Measurements from ENCODE around the gene SPATS1.

Gene SPATS1

GRCh38 chr6:44388887-44389286 lies 46.4 kb downstream of the SPATS1 start:
- H3K9ac ChIP-seq (ENCODE audit: low read length) = peak overlapping the region; percentile 96
- peaks cover 5 to 32% of the 10 kb centered on the region in 2 experiments for H3K36me3 ChIP-seq (ENCODE audit: control insufficient read depth in 1 of 2, insufficient read depth in 2 of 2, low read depth in 1 of 2, low read length in 2 of 2)
- no peak overlapping the region for H3K14ac ChIP-seq (ENCODE audit: low read length in 2 of 2)
- H2BK5ac ChIP-seq (ENCODE audit: low read depth, low read length, poor library complexity, severe bottlenecking) = no peak overlapping the region
- no peak overlapping the region for H4K91ac ChIP-seq (ENCODE audit: low read length)
- H3K18ac ChIP-seq (ENCODE audit: low read depth in 1 of 2, low read length in 2 of 2) = no peak overlapping the region
- no peak overlapping the region for H3K23ac ChIP-seq (ENCODE audit: low read length in 2 of 2)
- H2AK5ac ChIP-seq (ENCODE audit: low read length, severe bottlenecking) = no peak overlapping the region
- H3K9me3 ChIP-seq (ENCODE audit: control insufficient read depth, low read length) = no peaks in the 10 kb centered on the region
- H3K27me3 ChIP-seq (ENCODE audit: control insufficient read depth in 1 of 2, insufficient read depth in 1 of 2, low read length in 2 of 2) = no peaks in the 10 kb centered on the region
- no peak overlapping the region for H2AFZ ChIP-seq (ENCODE audit: low read depth, low read length)
- peaks cover 9% of the 10 kb centered on the region for H3K79me1 ChIP-seq (replicated peaks; ENCODE audit: low read length, poor library complexity, severe bottlenecking)
- no peak overlapping the region for H4K8ac ChIP-seq (ENCODE audit: low read length)
- WGBS = 80% methylated on average over 5 of the region's 5 CpGs
- no peak overlapping the region for H2BK120ac ChIP-seq (ENCODE audit: low read depth, low read length)
- H3K4me1 ChIP-seq (ENCODE audit: control insufficient read depth, insufficient read depth, low read depth, low read length) = peaks cover 7% of the 10 kb centered on the region
- H3K4me2 ChIP-seq (ENCODE audit: low read length, poor library complexity, severe bottlenecking) = peak overlapping the region; percentile 44
- peak overlapping the region in 1 of 2 experiments; percentile 92 for H3K4me3 ChIP-seq (ENCODE audit: insufficient read depth in 1 of 2, low read depth in 1 of 2, low read length in 2 of 2)
- H3K4ac ChIP-seq (ENCODE audit: low read depth in 1 of 2, low read length in 2 of 2) = no peak overlapping the region
- no peak overlapping the region for H3K27ac ChIP-seq (ENCODE audit: low read length, poor library complexity, severe bottlenecking)
- no peak for DNase-seq
- no peak overlapping the region for H2BK12ac ChIP-seq (ENCODE audit: low read length in 2 of 2)
- no peak overlapping the region for H2BK15ac ChIP-seq (ENCODE audit: low read depth, poor library complexity, severe bottlenecking)

GRCh38 chr6:44390158-44390683 lies 47.8 kb downstream of the SPATS1 start:
- H3K23ac ChIP-seq (ENCODE audit: low read length in 2 of 2) = no peak overlapping the region
- 98% methylated on average over 1 of the region's 1 CpG for WGBS
- no peak for DNase-seq
- H3K36me3 ChIP-seq (ENCODE audit: control insufficient read depth in 1 of 2, insufficient read depth in 2 of 2, low read depth in 1 of 2, low read length in 2 of 2) = peaks cover 11 to 45% of the 10 kb centered on the region in 2 experiments
- no peak overlapping the region for H3K4me3 ChIP-seq (ENCODE audit: insufficient read depth in 1 of 2, low read depth in 1 of 2, low read length in 2 of 2)
- H3K4me1 ChIP-seq (ENCODE audit: control insufficient read depth, insufficient read depth, low read depth, low read length) = peaks cover 7% of the 10 kb centered on the region
- no peak overlapping the region for H3K18ac ChIP-seq (ENCODE audit: low read depth in 1 of 2, low read length in 2 of 2)
- no peaks in the 10 kb centered on the region for H3K9me3 ChIP-seq (ENCODE audit: control insufficient read depth, low read length)
- no peak overlapping the region for H4K8ac ChIP-seq (ENCODE audit: low read length)
- no peak overlapping the region for H2BK15ac ChIP-seq (ENCODE audit: low read depth, poor library complexity, severe bottlenecking)
- H2BK5ac ChIP-seq (ENCODE audit: low read depth, low read length, poor library complexity, severe bottlenecking) = no peak overlapping the region
- no peak overlapping the region for H2BK120ac ChIP-seq (ENCODE audit: low read depth, low read length)
- no peak overlapping the region for H2BK12ac ChIP-seq (ENCODE audit: low read length in 2 of 2)
- H3K27me3 ChIP-seq (ENCODE audit: control insufficient read depth in 1 of 2, insufficient read depth in 1 of 2, low read length in 2 of 2) = no peaks in the 10 kb centered on the region
- H3K14ac ChIP-seq (ENCODE audit: low read length in 2 of 2) = no peak overlapping the region
- H3K4ac ChIP-seq (ENCODE audit: low read depth in 1 of 2, low read length in 2 of 2) = no peak overlapping the region
- no peak overlapping the region for H2AK5ac ChIP-seq (ENCODE audit: low read length, severe bottlenecking)
- H3K79me1 ChIP-seq (replicated peaks; ENCODE audit: low read length, poor library complexity, severe bottlenecking) = peaks cover 13% of the 10 kb centered on the region
- H3K27ac ChIP-seq (ENCODE audit: low read length, poor library complexity, severe bottlenecking) = no peak overlapping the region
- H3K4me2 ChIP-seq (ENCODE audit: low read length, poor library complexity, severe bottlenecking) = no peak overlapping the region
- H2AFZ ChIP-seq (ENCODE audit: low read depth, low read length) = no peak overlapping the region
- no peak overlapping the region for H4K91ac ChIP-seq (ENCODE audit: low read length)
- H3K9ac ChIP-seq (ENCODE audit: low read length) = no peak overlapping the region

Data from mesenchymal stem cell (in vitro differentiated cells and primary cell).